SKM-1 (cell line): ENCODE results near the gene NAA10.

ENCODE experiments used
- DNase-seq: peaks from one replicate; lab custom pipeline; 2025; ENCODE audit not compliant: unreplicated experiment; lab: John Stamatoyannopoulos, UW

Gene NAA10

DNA sequence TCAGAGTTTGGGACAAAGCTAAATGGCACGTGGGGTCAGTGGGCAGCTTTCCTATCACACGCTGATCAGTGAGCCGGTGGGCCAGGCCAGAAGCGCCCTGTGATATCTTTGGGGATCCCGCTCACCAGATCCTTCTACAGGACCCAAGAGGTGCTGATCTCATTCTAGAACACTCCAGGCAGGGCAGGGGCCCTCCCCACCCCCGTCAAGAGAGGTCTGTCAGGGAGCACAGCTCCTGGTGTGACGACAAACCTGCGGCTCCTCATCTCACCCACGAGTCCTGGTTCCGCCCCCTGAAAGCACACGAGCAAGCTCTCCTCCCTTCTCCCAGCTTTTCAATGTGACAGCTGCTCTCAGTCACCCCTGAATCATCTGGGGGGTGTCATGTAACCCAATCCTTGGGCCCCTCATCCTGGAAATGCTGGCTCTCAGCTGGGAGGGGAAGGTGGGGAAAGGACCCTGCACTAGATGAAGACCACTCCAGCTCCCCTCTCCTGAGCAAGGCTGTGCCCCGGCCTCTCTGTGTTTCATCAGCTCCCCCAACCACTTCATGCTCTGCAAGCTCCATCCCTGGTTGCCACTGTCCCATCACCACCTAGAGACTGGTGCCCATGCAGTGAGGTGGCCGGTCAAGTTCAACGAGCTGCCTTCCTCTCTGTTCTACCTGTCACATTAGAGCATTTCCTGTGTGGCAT lies 32.2 kb upstream of the NAA10 start:
- no peak for DNase-seq

DNA sequence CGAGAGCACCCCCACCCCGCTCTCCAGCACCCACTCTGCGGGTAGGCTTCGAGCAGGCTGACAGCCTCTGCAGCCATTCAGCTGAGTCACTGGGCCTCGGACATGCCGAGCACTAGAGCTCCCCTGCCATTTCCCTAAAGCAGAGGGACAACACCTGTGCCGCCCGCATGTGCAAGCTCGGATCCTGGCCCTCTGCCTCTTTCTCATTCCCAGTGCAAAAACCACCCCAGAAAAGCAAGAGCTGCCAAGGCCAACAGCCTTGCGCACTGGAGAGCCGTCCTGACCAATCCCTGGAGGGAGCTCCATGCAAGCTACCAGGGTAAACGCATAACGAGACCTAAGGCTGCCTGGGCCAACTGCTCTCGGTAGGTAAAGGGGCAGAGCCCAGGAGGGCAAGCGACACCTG lies 31.4 kb upstream of the NAA10 start:
- no peak for DNase-seq

DNA sequence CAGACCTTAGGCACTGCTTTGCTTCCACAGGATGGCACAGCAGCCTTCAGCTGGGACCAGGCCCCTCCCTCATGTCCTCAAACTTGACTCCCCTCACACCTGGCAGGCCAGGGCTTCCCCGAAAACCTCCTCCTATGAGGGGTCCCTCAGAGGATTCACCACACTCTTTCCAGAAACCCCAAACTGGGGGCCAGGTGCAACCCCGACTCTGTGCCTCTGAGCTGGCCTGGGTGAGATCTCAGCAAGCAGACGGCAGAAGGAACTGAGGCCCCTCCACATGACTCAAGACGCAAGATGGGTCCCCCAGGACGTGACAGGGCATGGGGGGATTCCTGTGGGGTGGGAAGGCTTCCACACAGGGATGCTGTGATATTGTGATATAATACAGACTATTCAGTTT lies 30.6 kb upstream of the NAA10 start:
- DNase-seq: no peak

DNA sequence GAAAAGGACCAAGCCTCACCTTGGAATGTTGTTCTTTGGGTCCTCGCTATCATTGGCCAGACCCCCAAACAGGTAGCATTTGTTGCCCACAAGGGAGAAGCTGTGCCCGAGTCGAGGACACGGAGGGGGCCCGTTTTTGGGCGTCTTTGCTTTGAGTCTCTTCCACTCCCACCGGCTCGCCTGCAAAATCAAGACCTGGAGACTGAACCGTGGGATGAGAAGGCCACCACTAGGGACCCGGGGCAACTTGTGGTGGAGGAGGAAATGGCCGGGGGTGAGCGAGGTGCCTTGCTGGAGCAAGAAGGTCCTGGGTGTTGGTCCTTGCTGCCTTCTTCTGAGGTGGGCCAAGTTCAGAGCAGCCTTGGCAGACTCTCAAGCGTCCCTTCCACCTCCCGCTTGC lies 29.3 kb upstream of the NAA10 start:
- no peak for DNase-seq

DNA sequence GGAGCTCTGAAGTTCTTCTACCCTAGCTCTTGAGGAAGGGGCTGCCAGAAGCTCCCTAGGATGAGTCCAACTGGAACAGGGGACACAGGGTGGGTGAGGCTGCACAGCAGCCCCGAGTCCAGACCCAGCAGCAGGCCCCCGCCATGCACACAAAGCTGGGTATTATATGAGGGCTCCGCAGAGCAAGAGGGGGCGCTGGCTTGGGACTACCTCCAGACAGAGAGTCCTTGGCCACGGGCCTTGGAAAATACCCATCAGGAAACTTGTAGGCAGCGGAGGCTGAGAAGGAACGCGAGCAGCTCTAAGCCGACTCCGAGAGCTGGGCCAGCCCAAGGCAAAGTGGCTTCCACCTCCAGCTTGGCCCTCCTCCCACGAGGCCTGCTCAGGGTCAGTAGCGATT lies 28.7 kb upstream of the NAA10 start:
- no peak for DNase-seq

DNA sequence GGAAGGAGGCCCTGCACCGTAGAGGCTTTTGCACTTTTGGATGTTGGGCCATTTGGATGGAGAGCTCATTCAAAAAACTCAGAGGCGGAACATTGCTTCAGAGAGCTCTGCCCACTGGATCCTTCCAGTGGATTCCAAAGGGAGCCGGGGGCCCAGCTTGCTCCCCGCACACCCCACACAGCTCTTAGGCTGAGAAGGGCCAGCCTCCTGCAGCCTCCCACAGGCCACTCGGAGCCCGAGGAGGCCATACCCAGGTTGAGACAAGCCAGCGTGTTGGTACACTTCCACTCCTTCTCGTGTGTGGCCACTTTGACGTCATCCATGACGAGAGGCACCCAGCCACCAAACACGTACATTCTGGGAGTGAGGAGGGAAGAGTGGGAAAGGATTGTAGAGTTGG lies 26.5 kb upstream of the NAA10 start:
- DNase-seq: no peak

DNA sequence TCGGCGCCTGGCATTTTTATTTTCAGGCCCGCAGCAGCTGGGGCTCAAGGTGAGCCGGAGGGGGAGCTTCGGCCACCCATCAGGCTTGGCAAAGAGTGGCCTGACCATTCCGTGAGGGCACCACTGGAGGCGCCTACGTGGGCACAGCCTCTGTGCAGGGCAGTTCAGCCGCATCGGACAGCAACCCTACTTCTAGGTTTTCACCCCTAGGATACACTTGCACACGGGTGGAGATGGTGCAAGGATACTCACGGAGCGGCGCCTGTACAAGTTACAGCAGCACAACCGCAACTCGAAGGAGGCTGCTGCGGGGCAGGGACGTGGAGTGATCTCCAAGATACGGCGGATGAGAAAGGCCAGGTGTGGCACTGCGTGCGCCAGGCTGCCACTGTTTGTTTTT lies 25.9 kb upstream of the NAA10 start:
- no peak for DNase-seq

DNA sequence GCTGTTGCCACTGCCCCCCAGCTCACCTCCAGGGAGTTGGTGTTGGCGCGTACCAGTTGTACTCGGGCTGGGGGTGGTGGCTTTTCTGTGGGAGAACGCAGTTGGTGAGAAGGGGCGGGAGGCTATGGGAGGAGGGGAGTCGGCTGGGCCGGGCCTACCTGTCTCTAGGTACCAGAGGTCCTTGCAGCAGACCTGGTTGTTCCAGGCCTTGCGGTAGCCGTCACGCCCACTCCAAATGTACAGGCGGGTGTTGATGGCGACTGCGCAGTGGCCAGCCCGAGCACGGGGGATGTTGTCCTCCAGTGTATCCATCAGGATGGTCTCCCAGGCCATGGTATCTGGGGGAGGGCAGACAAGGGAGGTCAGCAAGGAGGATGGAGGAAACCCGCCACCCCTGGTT lies 25.2 kb upstream of the NAA10 start:
- no peak for DNase-seq

DNA sequence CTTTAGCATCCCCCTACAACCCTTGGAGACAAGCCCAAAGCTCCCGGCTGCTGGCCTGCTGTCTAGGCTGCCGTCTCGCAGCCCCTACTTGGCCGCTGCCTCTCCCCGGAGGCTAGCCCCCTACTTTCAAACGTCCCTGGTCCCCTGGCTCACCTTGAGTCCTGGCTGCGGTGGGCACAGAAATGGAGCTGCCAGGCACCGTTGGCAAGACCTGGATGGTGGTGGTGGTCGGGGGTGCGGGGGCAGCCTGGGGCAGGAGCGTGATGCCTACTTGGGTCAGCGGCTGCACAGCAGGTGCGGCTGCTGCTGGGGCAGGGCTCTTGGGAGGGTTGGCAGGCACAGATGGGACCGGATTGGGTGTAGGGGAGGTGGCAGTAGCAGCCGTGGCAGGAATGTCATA lies 24.8 kb upstream of the NAA10 start:
- DNase-seq: no peak

DNA sequence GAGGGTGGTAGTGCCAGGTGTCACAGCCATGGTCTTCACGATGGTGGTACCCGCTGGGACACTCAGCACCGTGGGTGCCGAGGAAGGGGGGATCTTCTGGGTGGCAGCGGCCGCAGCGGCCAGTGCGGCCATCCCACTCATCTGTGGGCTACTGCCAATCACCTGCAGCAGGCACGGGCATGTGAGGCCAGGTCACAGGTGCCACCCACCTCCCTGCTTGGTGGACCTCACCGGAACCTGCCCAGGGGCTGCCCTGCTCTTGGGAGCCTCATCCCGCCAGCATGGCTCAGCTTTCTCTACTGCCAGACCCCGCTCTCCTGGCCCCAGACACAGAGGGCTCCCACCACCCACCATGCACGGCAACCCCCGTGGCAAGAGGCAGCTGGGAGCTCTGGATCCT lies 23.8 kb upstream of the NAA10 start:
- no peak for DNase-seq

DNA sequence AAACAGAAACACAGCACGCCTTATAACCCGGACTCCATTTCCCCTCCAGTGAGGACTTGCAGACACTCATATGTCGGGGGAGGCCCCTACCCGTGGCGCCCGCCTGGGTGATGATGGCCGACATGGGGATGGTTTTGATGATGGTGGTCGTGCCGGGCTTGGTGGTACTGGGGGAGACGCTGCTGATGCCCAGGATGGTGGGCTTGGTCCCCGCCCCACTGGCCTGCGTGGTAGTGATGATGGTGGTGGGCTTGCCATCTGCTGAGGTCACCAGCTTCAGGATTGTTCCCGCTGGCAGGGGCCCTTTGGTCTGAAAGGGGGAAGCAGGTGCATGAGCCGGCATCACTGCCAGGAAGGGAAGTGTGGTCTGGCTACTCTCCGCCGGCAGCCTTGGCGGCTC lies 22.4 kb upstream of the NAA10 start:
- no peak for DNase-seq

DNA sequence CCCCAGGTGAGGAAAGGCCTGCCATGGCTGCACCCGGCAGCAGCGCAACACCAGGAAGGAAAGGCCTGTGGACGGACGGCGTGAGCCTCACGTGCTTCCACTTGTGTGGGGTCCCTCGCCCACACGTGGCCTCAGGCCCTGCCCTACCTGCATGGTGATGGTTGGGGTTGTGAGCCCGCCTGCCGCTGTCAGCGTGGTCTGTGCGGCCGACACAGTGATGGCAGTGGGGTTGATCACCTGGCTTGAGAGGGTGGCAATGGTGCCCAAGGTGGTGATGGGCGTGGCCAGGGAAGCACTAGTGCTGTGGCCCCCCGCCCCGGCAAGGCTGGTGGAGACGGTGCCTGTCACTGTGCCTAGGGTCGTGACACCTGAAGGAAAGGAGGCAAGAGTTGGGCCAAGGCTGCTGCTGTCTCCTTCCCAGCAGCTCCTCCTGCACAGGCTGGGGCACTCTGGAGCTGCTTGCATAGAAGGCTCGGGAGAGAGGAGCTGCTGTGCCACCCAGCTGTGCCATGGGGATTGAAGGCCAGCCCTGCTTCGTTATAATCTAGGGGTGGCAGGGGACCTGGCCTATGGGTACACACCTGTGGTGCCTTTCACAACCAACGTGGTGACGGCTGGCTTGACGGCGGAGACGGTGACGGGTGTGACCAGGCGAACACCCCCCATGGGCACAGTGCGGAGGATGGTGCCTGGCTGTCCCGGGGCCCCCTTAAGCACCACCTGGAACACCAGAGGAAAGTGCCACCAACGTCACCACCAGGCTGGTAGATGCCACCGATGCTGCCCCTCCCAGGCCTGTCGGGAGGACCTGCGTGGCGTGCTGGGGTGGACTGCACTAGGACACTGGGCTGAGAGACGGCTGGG lies 21.4 kb upstream of the NAA10 start:
- no peak for DNase-seq

DNA sequence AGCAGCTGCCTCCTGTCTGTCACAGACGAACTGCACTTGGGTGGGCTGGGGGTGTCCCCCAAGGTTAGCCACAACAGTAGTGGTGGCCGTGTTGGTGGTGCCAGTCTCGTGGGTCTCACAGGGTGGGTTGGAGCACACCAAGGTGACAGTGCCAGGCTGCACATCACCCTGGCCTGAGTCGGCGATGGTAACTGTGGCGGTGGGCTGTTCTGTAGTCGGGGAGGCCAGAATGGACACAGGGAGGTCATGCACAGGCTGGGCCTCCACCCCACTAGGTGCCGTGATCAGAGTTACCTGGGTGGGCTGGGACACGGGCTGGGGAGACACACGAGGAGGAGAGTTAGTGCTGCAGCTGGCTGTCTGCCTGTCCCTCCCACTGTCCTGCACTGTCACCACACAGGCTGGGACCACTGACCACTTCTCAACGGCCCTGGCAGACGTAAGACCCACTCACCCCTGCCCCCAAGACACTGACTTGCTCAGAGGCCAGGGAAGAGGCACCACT lies 20.4 kb upstream of the NAA10 start:
- no peak for DNase-seq

DNA sequence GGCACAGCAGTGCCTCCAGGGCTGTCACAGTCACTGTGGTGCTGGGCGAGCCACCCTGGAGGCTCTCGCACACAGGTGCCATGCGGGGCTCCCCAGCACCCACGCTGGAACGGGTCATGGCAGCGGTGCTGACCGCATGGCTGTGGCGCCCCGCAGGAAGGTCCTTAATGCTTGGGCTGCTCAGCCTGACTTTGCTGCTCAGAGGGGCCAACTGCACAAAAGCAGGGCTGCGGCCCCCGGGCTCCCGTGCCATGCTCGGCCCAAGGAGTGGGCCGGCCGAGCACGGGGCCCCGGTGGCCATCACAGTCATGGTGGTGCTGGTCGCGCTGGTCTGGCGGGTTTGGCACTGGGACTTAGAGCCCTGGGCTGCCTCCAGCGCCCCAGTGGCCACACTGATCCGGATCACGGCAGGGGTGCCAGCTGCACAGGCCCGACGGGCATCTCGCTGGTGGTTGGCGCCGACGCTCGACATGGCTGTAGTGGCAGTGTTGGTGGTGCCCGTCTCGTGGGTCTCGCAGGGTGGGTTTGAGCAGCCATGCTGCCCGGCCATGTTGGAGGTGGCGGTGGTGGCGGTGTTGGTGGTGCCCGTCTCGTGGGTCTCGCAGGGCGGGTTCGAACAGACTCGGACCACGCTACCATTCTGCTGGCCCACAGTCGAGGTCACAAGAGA lies 19.9 kb upstream of the NAA10 start:
- DNase-seq: no peak

DNA sequence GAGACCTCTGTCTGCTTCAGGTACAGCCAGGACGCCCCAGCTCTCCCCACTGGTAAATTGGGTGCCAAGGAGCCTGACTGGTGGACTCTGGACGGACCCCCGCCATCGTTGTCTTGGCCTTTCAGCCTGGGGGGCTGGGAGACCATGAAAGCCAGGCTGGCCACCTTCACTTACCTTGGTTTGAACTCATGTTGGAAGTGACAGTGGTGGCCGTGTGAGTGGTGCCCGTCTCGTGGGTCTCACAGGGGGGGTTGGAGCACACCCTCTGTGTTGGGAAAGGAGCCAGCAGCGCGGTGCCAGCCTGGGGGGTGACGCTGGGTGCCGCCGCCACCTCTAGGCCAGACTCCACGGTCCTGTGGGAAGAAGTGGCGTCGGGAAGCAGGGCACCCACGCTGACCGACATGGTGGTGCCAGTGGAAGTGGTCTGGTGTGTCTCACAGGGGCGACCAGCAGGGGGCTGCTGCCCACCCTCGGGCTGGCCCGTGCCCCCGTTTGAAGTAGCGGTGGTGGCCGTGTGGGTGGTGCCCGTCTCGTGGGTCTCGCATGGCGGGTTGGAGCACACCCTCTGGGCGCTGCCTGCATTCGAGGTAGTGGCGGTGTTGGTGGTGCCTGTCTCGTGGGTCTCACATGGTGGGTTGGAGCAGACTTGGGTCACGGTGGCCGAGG lies 19.2 kb upstream of the NAA10 start:
- no peak for DNase-seq

DNA sequence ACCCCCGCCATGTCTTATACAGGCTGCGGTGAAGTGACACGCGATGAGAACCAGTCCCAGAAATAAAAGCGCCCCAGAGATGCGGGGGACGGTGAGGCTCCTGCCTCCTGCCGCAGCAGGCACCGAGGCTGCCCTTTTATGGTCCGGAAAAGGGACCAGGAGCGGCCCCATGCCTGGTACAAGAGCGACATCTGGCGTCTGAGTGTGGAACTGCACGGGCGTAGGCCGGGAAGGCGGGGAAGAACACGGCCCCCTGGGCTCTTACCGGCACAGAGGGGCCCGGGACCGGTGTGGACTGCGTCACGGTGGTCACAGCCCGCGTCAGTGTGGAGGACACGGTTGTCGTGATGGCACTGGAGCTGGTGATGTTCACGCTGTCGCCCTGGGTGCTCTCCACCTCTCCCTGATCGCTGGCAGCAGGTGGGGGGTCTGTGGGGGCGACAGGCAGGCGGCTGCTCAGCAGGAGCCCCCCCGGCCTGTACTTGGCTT lies 18.5 kb upstream of the NAA10 start:
- no peak for DNase-seq

DNA sequence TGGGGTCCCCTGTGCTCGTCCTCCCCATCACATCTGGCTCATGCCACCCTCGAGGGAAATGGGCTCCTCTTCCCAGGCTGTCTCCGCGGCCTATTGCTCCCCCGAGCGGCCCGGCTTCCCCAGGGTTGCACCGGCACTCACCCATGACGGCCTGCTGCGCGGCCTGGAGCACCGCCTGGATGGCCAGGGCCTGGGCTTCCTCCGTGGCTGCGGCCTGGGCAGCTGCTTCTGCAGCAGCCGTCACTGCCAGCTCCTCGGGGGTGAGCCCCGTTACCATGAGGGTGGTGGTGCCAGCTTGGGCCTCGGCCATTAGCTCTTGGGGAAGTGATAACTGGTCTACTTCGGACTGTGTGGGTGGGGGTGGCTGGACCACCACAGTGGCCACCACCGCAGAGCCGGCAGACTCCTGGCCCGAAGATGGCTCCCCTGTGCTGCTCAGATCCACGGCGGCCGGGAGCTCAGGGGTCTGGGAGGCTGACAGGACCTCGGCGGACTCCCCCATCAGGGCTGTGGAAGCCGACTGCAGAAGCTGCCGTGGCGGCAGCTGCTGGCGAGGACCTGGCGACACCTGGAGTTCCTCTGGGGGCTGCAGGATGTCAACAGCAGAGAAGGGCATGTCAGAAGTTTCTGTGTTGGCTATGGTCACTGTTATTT lies 17.7 kb upstream of the NAA10 start:
- no peak for DNase-seq

DNA sequence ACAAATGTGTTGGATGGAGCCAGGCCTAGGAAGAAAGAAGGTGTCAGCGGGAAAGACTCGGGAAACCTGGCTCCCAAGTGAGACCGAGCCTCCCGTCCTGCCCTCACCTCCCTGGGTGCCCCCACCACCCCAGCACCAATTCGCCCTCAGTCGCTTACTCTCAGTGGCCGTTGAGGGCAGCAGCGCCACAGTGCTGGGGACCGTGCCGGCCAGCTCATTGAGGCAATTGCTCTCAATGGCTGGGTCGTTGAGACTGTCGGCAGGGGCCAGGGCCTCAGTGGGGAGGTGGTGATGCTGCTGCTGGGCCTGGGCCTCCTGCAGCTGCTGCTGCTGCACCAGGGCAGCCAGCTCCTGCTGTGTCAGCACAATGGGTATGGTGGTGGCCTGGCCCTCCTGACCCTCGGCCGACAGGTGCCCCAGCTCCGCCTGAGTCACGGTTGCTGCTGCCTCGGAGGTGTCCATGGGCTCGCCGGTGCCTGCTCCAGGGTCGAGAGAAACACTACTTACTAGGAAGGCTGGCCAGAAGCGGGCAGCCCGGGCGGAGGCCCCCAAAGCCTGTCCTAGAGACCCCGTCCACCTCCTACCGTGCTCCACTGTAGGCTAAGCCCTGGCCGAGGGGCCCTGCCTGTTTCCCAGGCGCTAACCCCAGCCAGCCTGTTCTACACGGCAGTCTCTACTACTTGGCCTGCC lies 17.0 kb upstream of the NAA10 start:
- no peak for DNase-seq

DNA sequence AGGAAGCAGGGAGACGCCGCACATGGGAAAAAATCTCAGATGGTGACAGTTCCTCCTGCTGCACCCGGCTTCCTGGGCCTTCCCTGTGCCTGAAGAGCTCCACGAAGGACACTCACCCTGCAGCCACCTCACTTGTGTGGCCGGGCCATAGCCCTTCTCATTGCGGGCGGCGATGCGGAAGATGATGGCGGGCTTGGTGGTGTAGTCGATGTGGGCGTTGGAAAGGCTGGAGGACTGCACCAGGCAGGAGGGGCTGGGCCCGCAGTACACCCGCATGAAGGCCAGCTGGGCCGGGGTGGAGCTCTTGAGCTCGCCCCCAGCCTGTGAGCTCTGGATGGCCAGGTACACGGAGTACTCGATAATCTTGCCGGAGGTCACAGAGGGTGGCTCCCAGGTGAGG lies 15.3 kb upstream of the NAA10 start:
- DNase-seq: no peak
